Measurements from ENCODE around the gene RAB8B. TPM values are rescaled to one million over a fixed set of nuclear protein-coding genes. Genes with fewer than 3 reads are reported as not detected.

The RAB8B gene
- total and polyA plus RNA-seq, 3 donors from 2014 or later: 19.3 to 38.7 (median 20.8) TPM

- Histone ChIP-seq H3K4me1 (peaks cover 24% of the 10 kb centered on the region), H3K9me3 (no peaks in the 10 kb centered on the region), H3K27ac (no peak overlapping the region), H3K36me3 (ENCODE audit: low read depth, missing control alignments) (no peaks in the 10 kb centered on the region), H3K27me3 (no peaks in the 10 kb centered on the region), H3K4me3 (no peak overlapping the region)
- no peak for DNase-seq
- WGBS, 2 donors: 76 to 82% methylated on average over 8 of the region's 8 CpGs
- intact Hi-C loops (cut with DNase I; ENCODE audit: low total_unique reads): no loop called here
- no peak for TF ChIP-seq POLR2A (IDR thresholded peaks at IDR 0.05)
- TF ChIP-seq CTCF (IDR thresholded peaks at IDR 0.05): no peak
Measured at GRCh38 chr15:63198371-63199250, 9.2 kb downstream of the RAB8B start.

- TF ChIP-seq POLR2A (IDR thresholded peaks at IDR 0.05) (no peak), CTCF (IDR thresholded peaks at IDR 0.05) (no peak)
- Histone ChIP-seq H3K4me1 (peaks cover 8% of the 10 kb centered on the region), H3K27me3 (no peaks in the 10 kb centered on the region), H3K4me3 (no peak overlapping the region), H3K27ac (no peak overlapping the region), H3K36me3 (ENCODE audit: low read depth, missing control alignments) (no peaks in the 10 kb centered on the region), H3K9me3 (no peaks in the 10 kb centered on the region)
- intact Hi-C loops (cut with DNase I; ENCODE audit: low total_unique reads): no loop called here
- WGBS, 2 donors: 81 to 87% methylated on average over 5 of the region's 5 CpGs
- DNase-seq: no peak
Measured at GRCh38 chr15:63200464-63201249, 11.3 kb downstream of the RAB8B start.

GRCh38 chr15:63202861-63203260 lies 13.5 kb downstream of the RAB8B start:
- no peak for DNase-seq
- Histone ChIP-seq H3K27me3 (no peaks in the 10 kb centered on the region), H3K27ac (no peak overlapping the region), H3K36me3 (ENCODE audit: low read depth, missing control alignments) (no peaks in the 10 kb centered on the region), H3K4me3 (no peak overlapping the region), H3K4me1 (no peaks in the 10 kb centered on the region), H3K9me3 (no peaks in the 10 kb centered on the region)
- WGBS, 2 donors: 57 to 61% methylated on average over 5 of the region's 5 CpGs
- intact Hi-C loops (cut with DNase I; ENCODE audit: low total_unique reads): no loop called here
- no peak for TF ChIP-seq CTCF (IDR thresholded peaks at IDR 0.05)
- TF ChIP-seq POLR2A (IDR thresholded peaks at IDR 0.05): no peak

- Histone ChIP-seq H3K9me3 (no peaks in the 10 kb centered on the region), H3K27ac (no peak overlapping the region), H3K36me3 (ENCODE audit: low read depth, missing control alignments) (no peaks in the 10 kb centered on the region), H3K4me3 (no peak overlapping the region), H3K27me3 (no peaks in the 10 kb centered on the region), H3K4me1 (no peaks in the 10 kb centered on the region)
- intact Hi-C loops (cut with DNase I; ENCODE audit: low total_unique reads): no loop called here
- DNase-seq: no peak
- WGBS, 2 donors: 87 to 88% methylated on average over 9 of the region's 9 CpGs
- TF ChIP-seq POLR2A (IDR thresholded peaks at IDR 0.05) (no peak), CTCF (IDR thresholded peaks at IDR 0.05) (no peak)
Measured at GRCh38 chr15:63203451-63204090, 14.2 kb downstream of the RAB8B start.

Measured in testis (tissue), 3 donors.